ENCODE measurements around the gene C4A. TPM values are rescaled to one million over a fixed set of nuclear protein-coding genes. Genes with fewer than 3 reads are reported as not detected.
"Not testable (repeated sequence)": the region's sequence is repeated elsewhere in the genome, so short reads cannot be mapped to it uniquely, and the experiment has no call there.

Gene C4A
- total RNA-seq, 4 donors from 2014 or later, result 16.9 to 210 (median 33.6) TPM

DNA sequence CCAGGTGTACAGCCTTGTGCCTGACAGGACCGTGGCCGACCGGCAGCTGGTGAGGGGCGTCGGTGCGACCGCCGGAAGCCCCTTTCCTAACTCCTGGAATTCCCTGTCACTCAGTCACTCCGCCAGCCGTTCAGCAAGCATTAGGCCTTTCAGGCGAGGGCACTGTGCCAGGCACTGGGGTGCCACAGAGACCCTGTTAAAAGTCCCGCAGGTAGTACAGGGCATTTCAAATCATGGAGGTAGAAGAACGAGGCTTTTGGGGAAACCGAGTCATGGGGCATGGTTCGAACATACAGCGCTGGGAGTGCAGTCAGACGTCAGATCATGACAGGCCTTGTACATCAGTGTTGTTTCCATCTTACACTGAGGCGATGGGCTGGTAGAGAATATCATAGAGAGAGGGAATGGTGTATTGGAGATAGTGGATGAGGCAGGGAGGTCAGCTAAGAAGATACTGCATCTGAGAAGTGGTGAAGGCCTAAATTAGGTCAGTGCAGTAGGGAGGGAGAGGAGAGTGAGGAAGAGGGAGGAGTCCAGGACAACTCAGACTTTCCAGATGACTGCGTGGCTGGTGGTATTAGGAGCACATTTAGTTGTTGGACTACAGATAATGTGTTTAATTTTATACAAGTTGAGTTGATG, 9.0 kb upstream of the C4A start:
- in situ Hi-C loops (cut with MboI; ENCODE audit: low pct_ligation_motif_present in 1 of 4, low pct_unique_long_range_greater_than_20kb in 1 of 4, low sequenced_read_pairs in 3 of 4), result loop anchor here in 2 of 4 donors (25.0 kb wide), 1 partner anchor 89 kb away; no protein-coding TSS in a partner anchor
- Histone ChIP-seq H3K4me3 (peak overlapping the region; percentile 53 to 86 (median 64)), H3K9me3 (no peaks in the 10 kb centered on the region), H3K27me3 (no peaks in the 10 kb centered on the region), H3K36me3 (peaks cover 0 to 9% (median 4%) of the 10 kb centered on the region in 4 donors), H3K27ac (peak overlapping the region; percentile 93 to 99 (median 96)), H3K4me1 (peaks cover 23 to 25% (median 24%) of the 10 kb centered on the region in 4 donors)
- no peak for DNase-seq
- TF ChIP-seq POLR2A (IDR thresholded peaks at IDR 0.05) (no peak), POLR2AphosphoS5 (IDR thresholded peaks at IDR 0.05) (no peak), EP300 (IDR thresholded peaks at IDR 0.05; ENCODE audit: low read depth) (no peak)
- TF ChIP-seq, protein P1, sequence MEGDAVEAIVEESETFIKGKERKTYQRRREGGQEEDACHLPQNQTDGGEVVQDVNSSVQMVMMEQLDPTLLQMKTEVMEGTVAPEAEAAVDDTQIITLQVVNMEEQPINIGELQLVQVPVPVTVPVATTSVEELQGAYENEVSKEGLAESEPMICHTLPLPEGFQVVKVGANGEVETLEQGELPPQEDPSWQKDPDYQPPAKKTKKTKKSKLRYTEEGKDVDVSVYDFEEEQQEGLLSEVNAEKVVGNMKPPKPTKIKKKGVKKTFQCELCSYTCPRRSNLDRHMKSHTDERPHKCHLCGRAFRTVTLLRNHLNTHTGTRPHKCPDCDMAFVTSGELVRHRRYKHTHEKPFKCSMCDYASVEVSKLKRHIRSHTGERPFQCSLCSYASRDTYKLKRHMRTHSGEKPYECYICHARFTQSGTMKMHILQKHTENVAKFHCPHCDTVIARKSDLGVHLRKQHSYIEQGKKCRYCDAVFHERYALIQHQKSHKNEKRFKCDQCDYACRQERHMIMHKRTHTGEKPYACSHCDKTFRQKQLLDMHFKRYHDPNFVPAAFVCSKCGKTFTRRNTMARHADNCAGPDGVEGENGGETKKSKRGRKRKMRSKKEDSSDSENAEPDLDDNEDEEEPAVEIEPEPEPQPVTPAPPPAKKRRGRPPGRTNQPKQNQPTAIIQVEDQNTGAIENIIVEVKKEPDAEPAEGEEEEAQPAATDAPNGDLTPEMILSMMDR (IDR thresholded peaks at IDR 0.05), result no peak
- intact Hi-C loops (cut with DNase I; ENCODE audit: low total_unique reads), result no loop called here
- WGBS, 2 donors (ENCODE audit: low coverage in 1 of 2), result 10 to 26% methylated on average over 5 to 12 of the region's 19 CpGs

DNA sequence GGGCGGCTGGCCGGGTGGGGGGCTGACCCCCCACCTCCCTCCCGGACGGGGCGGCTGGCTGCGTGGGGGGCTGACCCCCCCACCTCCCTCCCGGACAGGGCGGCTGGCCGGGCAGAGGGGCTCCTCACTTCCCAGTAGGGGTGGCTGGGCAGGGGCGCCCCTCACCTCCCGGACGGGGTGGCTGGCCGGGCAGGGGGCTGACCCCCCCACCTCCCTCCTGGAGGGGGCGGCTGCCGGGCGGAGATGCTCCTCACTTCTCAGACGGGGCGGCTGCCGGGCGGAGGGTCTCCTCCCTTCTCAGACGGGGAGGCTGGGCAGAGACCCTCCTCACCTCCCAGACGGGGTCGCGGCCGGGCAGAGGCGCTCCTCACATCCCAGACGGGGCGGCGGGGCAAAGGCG, 5.8 kb upstream of the C4A start:
- WGBS, 2 donors (ENCODE audit: low coverage in 1 of 2), result 96% methylated on average over 14 of the region's 30 CpGs; no CpG with 5 or more reads in 1 of the 2 donors
- H3K27ac ChIP-seq; intact Hi-C loops (cut with DNase I; ENCODE audit: low total_unique reads); H3K4me3 ChIP-seq; H3K36me3 ChIP-seq; in situ Hi-C loops (cut with MboI; ENCODE audit: low pct_ligation_motif_present in 1 of 4, low pct_unique_long_range_greater_than_20kb in 1 of 4, low sequenced_read_pairs in 3 of 4); H3K9me3 ChIP-seq; H3K27me3 ChIP-seq; DNase-seq: not testable (repeated sequence)
- H3K4me1 ChIP-seq, result peaks cover 13 to 17% (median 16%) of the 10 kb centered on the region in 4 donors

DNA sequence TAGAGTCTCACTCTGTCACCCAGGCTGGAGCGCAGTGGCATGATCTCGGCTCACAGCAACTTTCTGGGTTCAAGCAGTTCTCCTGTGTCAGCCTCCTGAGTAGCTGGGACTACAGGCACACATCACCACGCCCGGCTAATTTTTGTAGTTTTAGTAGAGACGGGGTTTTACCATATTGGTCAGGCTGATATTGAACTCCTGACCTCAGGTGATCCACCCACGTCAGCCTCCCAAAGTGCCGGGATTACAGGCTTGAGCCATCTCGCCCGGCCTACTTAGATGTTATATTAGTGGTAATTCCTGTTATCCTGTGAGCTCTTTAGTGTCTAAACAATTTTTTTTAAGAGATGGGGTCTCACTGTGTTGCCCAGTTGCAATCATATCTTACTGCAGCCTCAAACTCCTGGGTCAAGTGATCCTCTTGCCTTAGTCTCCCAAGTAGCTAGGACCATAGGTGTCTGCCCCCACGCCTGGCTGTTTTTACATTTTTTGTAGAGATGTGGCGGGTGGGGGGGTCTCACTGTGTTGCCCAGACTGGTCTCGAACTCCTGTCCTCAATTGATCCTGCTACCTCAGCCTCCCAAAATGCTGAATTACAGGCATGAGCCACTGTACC, 3.9 kb upstream of the C4A start:
- intact Hi-C loops (cut with DNase I; ENCODE audit: low total_unique reads) (no loop called here), in situ Hi-C loops (cut with MboI; ENCODE audit: low pct_ligation_motif_present in 1 of 4, low pct_unique_long_range_greater_than_20kb in 1 of 4, low sequenced_read_pairs in 3 of 4) (no loop called here)
- no peaks in the 10 kb centered on the region for H3K9me3 ChIP-seq
- WGBS, 2 donors (ENCODE audit: low coverage in 1 of 2), result 95 to 96% methylated on average over 5 to 12 of the region's 12 CpGs
- TF ChIP-seq, protein P1 (IDR thresholded peaks at IDR 0.05), result no peak
- TF ChIP-seq POLR2AphosphoS5 (IDR thresholded peaks at IDR 0.05) (no peak), EP300 (IDR thresholded peaks at IDR 0.05; ENCODE audit: low read depth) (no peak), POLR2A (IDR thresholded peaks at IDR 0.05) (no peak)
- DNase-seq, result no peak
- peaks cover 0 to 5% (median 2%) of the 10 kb centered on the region in 4 donors for H3K36me3 ChIP-seq
- H3K27ac ChIP-seq, result no peak overlapping the region
- H3K4me3 ChIP-seq, result no peak overlapping the region
- peaks cover 6 to 9% (median 7%) of the 10 kb centered on the region in 4 donors for H3K4me1 ChIP-seq
- H3K27me3 ChIP-seq, result no peaks in the 10 kb centered on the region

DNA sequence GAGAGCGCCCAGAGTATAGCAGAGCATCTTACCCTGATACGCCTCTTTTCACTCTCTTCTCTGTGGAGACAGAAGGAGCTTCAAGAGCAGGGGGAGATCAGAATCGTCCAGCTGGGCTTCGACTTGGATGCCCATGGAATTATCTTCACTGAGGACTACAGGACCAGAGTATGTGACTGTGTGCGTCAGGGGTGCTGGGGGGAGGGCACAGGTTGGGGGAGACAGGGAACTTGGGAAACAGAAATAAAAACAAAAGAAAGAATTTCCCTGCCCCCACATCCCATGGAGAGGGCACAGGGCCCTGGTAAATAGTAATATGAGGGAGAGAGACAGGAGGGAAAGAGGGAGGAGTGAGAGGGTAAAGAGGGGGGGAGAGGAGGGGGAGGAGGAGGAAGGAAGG, 3.0 kb upstream of the C4A start:
- in situ Hi-C loops (cut with MboI; ENCODE audit: low pct_ligation_motif_present in 1 of 4, low pct_unique_long_range_greater_than_20kb in 1 of 4, low sequenced_read_pairs in 3 of 4), result no loop called here
- 91 to 100% methylated on average over 1 to 5 of the region's 5 CpGs for WGBS, 2 donors (ENCODE audit: low coverage in 1 of 2)
- no peak for DNase-seq

More for the DNA sequence above, 3.0 kb upstream of the C4A start:
- H3K36me3 ChIP-seq, result peaks cover 0 to 5% (median 2%) of the 10 kb centered on the region in 4 donors
- H3K4me1 ChIP-seq, result no peaks in the 10 kb centered on the region
- H3K27ac ChIP-seq, result no peak overlapping the region
- TF ChIP-seq POLR2A (IDR thresholded peaks at IDR 0.05) (no peak), EP300 (IDR thresholded peaks at IDR 0.05; ENCODE audit: low read depth) (no peak), POLR2AphosphoS5 (IDR thresholded peaks at IDR 0.05) (no peak)
- TF ChIP-seq, protein P1 (IDR thresholded peaks at IDR 0.05), result no peak
- H3K27me3 ChIP-seq, result no peaks in the 10 kb centered on the region
- no peaks in the 10 kb centered on the region for H3K9me3 ChIP-seq
- H3K4me3 ChIP-seq, result no peak overlapping the region
- intact Hi-C loops (cut with DNase I; ENCODE audit: low total_unique reads), result no loop called here

Data from transverse colon (tissue), 4 donors.